HG02759 (cell line): Measurements from ENCODE around the gene OR10G8.
A peak's percentile ranks its signal among the peaks of the same experiment; 100 is the strongest.

ENCODE experiments used
- ATAC-seq: cut with Tn5 transposase; IDR thresholded peaks from one replicate; pipeline ENCODE4 v1.9.1; 2021; ENCODE audit warnings: mild to moderate bottlenecking, moderate library complexity; ENCODE audit not compliant: unreplicated experiment

Gene OR10G8

GRCh38 chr11:124075841-124076651, 49.4 kb downstream of the OR10G8 start:
- ATAC-seq = peak; percentile 78

- no peak for ATAC-seq
These were observed 50.7 kb downstream of the OR10G8 start for GRCh38 chr11:124077266-124077665.

GRCh38 chr11:124078591-124078990, 52.0 kb downstream of the OR10G8 start:
- ATAC-seq = no peak

GRCh38 chr11:124079631-124080326, 53.2 kb downstream of the OR10G8 start:
- ATAC-seq = no peak
